Neuronal stem cell (in vitro differentiated cells): Measurements from ENCODE around the gene SLC7A14.
A peak's percentile ranks its signal among the peaks of the same experiment; 100 is the strongest.

Source experiments
- DNase-seq: peaks from one replicate; pipeline ENCODE4 v3.0.0-alpha.2; 2013; ENCODE audit warnings: low spot score
- H2AFZ ChIP-seq: one replicate; pipeline ENCODE4 v1.6.1; 2013; ENCODE audit warnings: mild to moderate bottlenecking, low read length, inconsistent platforms
- H2AK5ac ChIP-seq: 2 replicates; pipeline ENCODE4 v1.6.1; 2013; ENCODE audit warnings: low read depth, mild to moderate bottlenecking, inconsistent platforms, low read length, moderate library complexity, mixed read lengths
- H2BK120ac ChIP-seq: 2 replicates; pipeline ENCODE4 v1.6.1; 2013; ENCODE audit warnings: low read depth, mild to moderate bottlenecking, inconsistent platforms, low read length, moderate library complexity, mixed read lengths
- H2BK12ac ChIP-seq: one replicate; pipeline ENCODE4 v1.6.1; 2013; ENCODE audit warnings: low read length, inconsistent platforms
- H2BK15ac ChIP-seq: 2 replicates; pipeline ENCODE4 v1.6.1; 2013; ENCODE audit warnings: mild to moderate bottlenecking, low read length, inconsistent platforms, mixed read lengths
- H2BK5ac ChIP-seq: one replicate; pipeline ENCODE4 v1.6.1; 2013; ENCODE audit warnings: inconsistent platforms, mild to moderate bottlenecking, low read length, moderate library complexity
- H3K14ac ChIP-seq: one replicate; pipeline ENCODE4 v1.6.1; 2013; ENCODE audit warnings: low read length, inconsistent platforms
- H3K18ac ChIP-seq: 2 replicates; pipeline ENCODE4 v1.6.1; 2013; ENCODE audit warnings: low read length, inconsistent platforms
- H3K23ac ChIP-seq: 2 replicates; pipeline ENCODE4 v1.6.1; 2013; ENCODE audit warnings: low read depth, mild to moderate bottlenecking, mixed read lengths, low read length, inconsistent platforms; ENCODE audit not compliant: poor library complexity
- H3K27ac ChIP-seq: replicated peaks from 3 replicates; pipeline ENCODE4 v1.5.1; 2013; ENCODE audit warnings: low read length, inconsistent platforms
- H3K27me3 ChIP-seq, 3 experiments: 2 replicates each; pipeline ENCODE4 v1.6.1; 2013; ENCODE audit warnings: low read length in 3 of 3, mild to moderate bottlenecking in 2 of 3, inconsistent platforms in 1 of 3, low read depth in 1 of 3, mixed read lengths in 1 of 3, moderate library complexity in 1 of 3; ENCODE audit not compliant: control insufficient read depth in 3 of 3, insufficient read depth in 3 of 3
- H3K36me3 ChIP-seq, 2 donors: replicated peaks in 1 of 2; 2 replicates each; pipeline ENCODE4 v1.6.1; 2013; ENCODE audit warnings: low read length in 2 of 2; ENCODE audit not compliant: control insufficient read depth in 2 of 2, insufficient read depth in 2 of 2
- H3K4ac ChIP-seq: 2 replicates; pipeline ENCODE4 v1.6.1; 2013; ENCODE audit warnings: inconsistent platforms, mild to moderate bottlenecking, low read length, moderate library complexity
- H3K4me1 ChIP-seq, 2 donors: 1 replicate in 1 of 2; 2 replicates in 1 of 2; pipeline ENCODE4 v1.6.1; 2013; ENCODE audit warnings: low read length in 2 of 2, low read depth in 1 of 2; ENCODE audit not compliant: control insufficient read depth in 2 of 2, insufficient read depth in 1 of 2
- H3K4me2 ChIP-seq: one replicate; pipeline ENCODE4 v1.6.1; 2013; ENCODE audit warnings: mild to moderate bottlenecking, low read length, inconsistent platforms; ENCODE audit not compliant: insufficient read depth, poor library complexity, severe bottlenecking
- H3K4me3 ChIP-seq, 2 donors: 2 replicates each; pipeline ENCODE4 v1.5.1; 2013; ENCODE audit warnings: low read length in 2 of 2, mild to moderate bottlenecking in 2 of 2, inconsistent platforms in 1 of 2, moderate library complexity in 1 of 2
- H3K79me1 ChIP-seq: one replicate; pipeline ENCODE4 v1.6.1; 2013; ENCODE audit warnings: low read depth, mild to moderate bottlenecking, inconsistent platforms, low read length, moderate library complexity
- H3K9ac ChIP-seq: one replicate; pipeline ENCODE4 v1.6.1; 2013; ENCODE audit warnings: mild to moderate bottlenecking, low read depth, low read length, inconsistent platforms; ENCODE audit not compliant: poor library complexity
- H3K9me3 ChIP-seq, 2 donors: replicated peaks in 1 of 2; 2 replicates each; pipeline versions ENCODE3 to v1.6.1; 2013; ENCODE audit warnings: low read length in 2 of 2, mild to moderate bottlenecking in 2 of 2, inconsistent platforms in 1 of 2, low read depth in 1 of 2, mixed read lengths in 1 of 2, moderate library complexity in 1 of 2; ENCODE audit not compliant: control insufficient read depth in 2 of 2, insufficient read depth in 1 of 2
- H4K8ac ChIP-seq: one replicate; pipeline ENCODE4 v1.6.1; 2013; ENCODE audit warnings: low read depth, mild to moderate bottlenecking, inconsistent platforms, low read length, moderate library complexity
- H4K91ac ChIP-seq: one replicate; pipeline ENCODE4 v1.6.1; 2013; ENCODE audit warnings: low read length, low read depth, mild to moderate bottlenecking, inconsistent platforms; ENCODE audit not compliant: poor library complexity
- WGBS, 2 donors: extraction: QIAGEN DNeasy Blood & Tissue Kit; methylation state at CpG; one replicate each; pipeline ENCODE4 v1.1.7; 2013; ENCODE audit warnings: missing lambda C conversion rate in 2 of 2, mixed read lengths in 1 of 2; ENCODE audit not compliant: insufficient read length in 2 of 2, insufficient replicate concordance in 1 of 2; ENCODE audit errors: extremely low coverage in 2 of 2; 5-methylcytosine and 5-hydroxymethylcytosine counted together

Gene SLC7A14

DNA sequence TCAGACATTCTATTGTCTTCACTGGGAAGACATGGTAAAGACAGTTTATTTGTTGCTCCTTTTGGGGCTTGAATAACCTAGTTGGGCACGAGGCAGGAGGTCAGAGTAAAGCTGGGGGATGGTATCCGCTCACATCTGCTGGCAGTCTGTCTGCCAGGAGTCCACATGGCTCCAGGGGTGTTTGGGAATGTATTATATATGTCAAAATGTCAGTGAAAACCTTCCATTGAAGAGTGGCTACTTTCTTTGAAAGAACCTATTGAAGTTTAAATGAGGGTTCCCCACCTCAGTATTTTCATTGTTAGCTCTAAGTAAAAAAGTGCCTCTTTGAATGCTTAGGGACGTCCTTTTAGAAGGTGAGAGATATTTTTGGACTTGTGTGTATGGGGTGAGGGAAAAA is 98.8 kb downstream of the SLC7A14 start:
- H2BK12ac ChIP-seq = no peak overlapping the region
- H3K4me1 ChIP-seq = peaks cover 3 to 5% of the 10 kb centered on the region in 2 donors
- no peak overlapping the region for H4K8ac ChIP-seq
- no CpG with 5 or more reads among the region's 3 CpGs for WGBS, 2 donors
- DNase-seq = no peak
- H3K9me3 ChIP-seq = peaks cover 0 to 3% of the 10 kb centered on the region in 2 donors
- H3K14ac ChIP-seq = no peak overlapping the region
- no peak overlapping the region for H3K27ac ChIP-seq
- H3K18ac ChIP-seq = no peak overlapping the region
- H3K79me1 ChIP-seq = no peaks in the 10 kb centered on the region
- no peaks in the 10 kb centered on the region for H3K27me3 ChIP-seq
- no peak overlapping the region for H2BK5ac ChIP-seq
- no peak overlapping the region for H2AK5ac ChIP-seq
- no peak overlapping the region for H2BK120ac ChIP-seq
- H3K4me2 ChIP-seq = no peak overlapping the region
- H3K4me3 ChIP-seq = no peak overlapping the region
- no peak overlapping the region for H4K91ac ChIP-seq
- H3K4ac ChIP-seq = no peak overlapping the region
- no peak overlapping the region for H3K9ac ChIP-seq
- no peak overlapping the region for H3K23ac ChIP-seq
- H2AFZ ChIP-seq = peak overlapping the region; percentile 26
- no peaks in the 10 kb centered on the region for H3K36me3 ChIP-seq
- no peak overlapping the region for H2BK15ac ChIP-seq

DNA sequence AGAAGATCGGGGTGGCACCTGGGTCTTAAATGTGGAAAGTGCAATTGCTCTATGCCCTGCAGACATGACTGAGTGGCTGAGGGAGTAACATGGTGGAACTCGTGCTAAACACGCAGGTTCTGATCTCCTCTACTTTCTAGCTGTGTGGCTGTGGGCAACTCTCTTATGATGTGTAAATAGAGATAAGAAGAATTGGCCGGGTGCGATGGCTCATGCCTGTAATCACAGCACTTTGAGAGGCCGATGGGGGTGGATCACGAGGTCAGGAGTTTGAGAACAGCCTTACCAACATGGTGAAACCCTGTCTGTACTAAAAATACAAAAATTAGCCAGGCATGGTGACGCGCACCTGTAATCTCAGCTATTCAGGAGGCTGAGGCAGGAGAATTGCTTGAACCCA is 99.5 kb downstream of the SLC7A14 start:
- H4K8ac ChIP-seq = no peak overlapping the region
- H2AK5ac ChIP-seq = peak overlapping the region; percentile 16
- no peak overlapping the region for H2BK120ac ChIP-seq
- H3K9me3 ChIP-seq = peaks cover 0 to 2% of the 10 kb centered on the region in 2 donors
- no peaks in the 10 kb centered on the region for H3K79me1 ChIP-seq
- H2BK15ac ChIP-seq = no peak overlapping the region
- H3K27me3 ChIP-seq = no peaks in the 10 kb centered on the region
- H3K36me3 ChIP-seq = no peaks in the 10 kb centered on the region
- H3K14ac ChIP-seq = no peak overlapping the region
- DNase-seq = no peak
- no peak overlapping the region for H2AFZ ChIP-seq
- no peak overlapping the region for H3K4me2 ChIP-seq
- no peak overlapping the region for H3K4ac ChIP-seq
- no peak overlapping the region for H4K91ac ChIP-seq
- H3K4me1 ChIP-seq = peaks cover 3 to 5% of the 10 kb centered on the region in 2 donors
- H3K23ac ChIP-seq = no peak overlapping the region
- no peak overlapping the region for H2BK5ac ChIP-seq
- no peak overlapping the region for H3K27ac ChIP-seq
- H2BK12ac ChIP-seq = no peak overlapping the region
- WGBS, 2 donors = no CpG with 5 or more reads among the region's 9 CpGs
- H3K4me3 ChIP-seq = no peak overlapping the region
- no peak overlapping the region for H3K18ac ChIP-seq
- no peak overlapping the region for H3K9ac ChIP-seq

- no CpG with 5 or more reads among the region's 4 CpGs for WGBS, 2 donors
- H3K9me3 ChIP-seq = peaks cover 0 to 4% of the 10 kb centered on the region in 2 donors
- no peaks in the 10 kb centered on the region for H3K36me3 ChIP-seq
- peak overlapping the region; percentile 16 for H2AK5ac ChIP-seq
- H2BK12ac ChIP-seq = no peak overlapping the region
- H3K23ac ChIP-seq = no peak overlapping the region
- no peak overlapping the region for H3K18ac ChIP-seq
- no peak overlapping the region for H3K9ac ChIP-seq
- H3K27ac ChIP-seq = no peak overlapping the region
- DNase-seq = no peak
- no peak overlapping the region for H2AFZ ChIP-seq
- no peak overlapping the region for H2BK15ac ChIP-seq
- H3K4me2 ChIP-seq = no peak overlapping the region
- peaks cover 3 to 5% of the 10 kb centered on the region in 2 donors for H3K4me1 ChIP-seq
- no peak overlapping the region for H4K8ac ChIP-seq
- H3K14ac ChIP-seq = no peak overlapping the region
- H3K4ac ChIP-seq = no peak overlapping the region
- no peak overlapping the region for H3K4me3 ChIP-seq
- no peaks in the 10 kb centered on the region for H3K27me3 ChIP-seq
- H2BK5ac ChIP-seq = no peak overlapping the region
- H3K79me1 ChIP-seq = no peaks in the 10 kb centered on the region
- no peak overlapping the region for H2BK120ac ChIP-seq
- H4K91ac ChIP-seq = no peak overlapping the region
These were observed 100.2 kb downstream of the SLC7A14 start for GRCh38 chr3:170485696-170486095.

DNA sequence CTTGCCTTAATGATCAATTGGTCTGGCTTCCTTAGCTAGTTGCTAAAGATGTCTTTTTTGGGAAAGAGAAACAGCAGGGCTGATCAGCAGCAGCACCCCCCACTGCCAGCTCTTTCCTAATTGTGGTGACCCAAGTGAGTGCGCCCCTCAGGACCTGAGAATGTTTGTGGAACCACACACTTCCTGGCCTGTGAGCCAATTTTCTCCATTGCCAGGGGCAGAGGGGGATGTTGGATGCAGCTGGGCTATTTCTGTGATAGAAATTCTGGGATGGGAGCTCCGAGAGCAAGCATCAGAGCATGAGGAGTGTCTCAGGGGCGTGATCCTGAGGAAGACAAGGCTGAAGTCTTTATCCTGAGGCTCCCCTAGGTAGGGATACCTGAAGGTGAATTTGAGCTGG is 100.6 kb downstream of the SLC7A14 start:
- no peak for DNase-seq
- Histone ChIP-seq H2AK5ac (no peak overlapping the region), H3K36me3 (no peaks in the 10 kb centered on the region), H3K4me2 (no peak overlapping the region), H4K91ac (no peak overlapping the region), H3K14ac (no peak overlapping the region), H3K27me3 (no peaks in the 10 kb centered on the region), H2BK15ac (no peak overlapping the region), H4K8ac (no peak overlapping the region), H3K18ac (no peak overlapping the region), H2BK120ac (no peak overlapping the region), H2BK12ac (no peak overlapping the region), H3K9ac (no peak overlapping the region), H3K79me1 (no peaks in the 10 kb centered on the region), H3K4me1 (peaks cover 3 to 5% of the 10 kb centered on the region in 2 donors), H3K4me3 (no peak overlapping the region), H3K9me3 (peaks cover 0 to 5% of the 10 kb centered on the region in 2 donors), H2BK5ac (no peak overlapping the region), H3K27ac (no peak overlapping the region), H3K23ac (no peak overlapping the region), H3K4ac (no peak overlapping the region), H2AFZ (no peak overlapping the region)
- no CpG with 5 or more reads among the region's 3 CpGs for WGBS, 2 donors
